OCI-M2 (cell line): ENCODE results near the gene SDHA.
"Not testable (repeated sequence)": the region's sequence is repeated elsewhere in the genome, so short reads cannot be mapped to it uniquely, and the experiment has no call there.

Experiments
- DNase-seq: peaks from one replicate; lab custom pipeline; 2025; ENCODE audit not compliant: unreplicated experiment; lab: John Stamatoyannopoulos, UW

SDHA gene

DNA sequence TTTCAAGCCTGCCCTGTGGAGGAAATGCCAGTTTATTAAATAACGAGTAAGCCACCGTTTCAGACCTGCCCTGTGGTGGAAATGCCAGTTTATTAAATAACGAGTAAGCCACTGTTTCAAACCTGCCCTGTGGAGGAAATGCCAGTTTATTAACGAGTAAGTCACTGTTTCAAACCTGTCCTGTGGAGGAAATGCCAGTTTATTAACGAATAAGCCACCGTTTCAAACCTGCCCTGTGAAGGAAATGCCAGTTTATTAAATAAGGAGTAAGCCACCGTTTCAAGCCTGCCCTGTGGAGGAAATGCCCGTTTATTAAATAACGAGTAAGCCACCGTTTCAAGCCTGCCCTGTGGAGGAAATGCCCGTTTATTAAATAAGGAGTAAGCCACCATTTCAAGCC is 33.9 kb downstream of the SDHA start:
- not testable (repeated sequence) for DNase-seq

DNA sequence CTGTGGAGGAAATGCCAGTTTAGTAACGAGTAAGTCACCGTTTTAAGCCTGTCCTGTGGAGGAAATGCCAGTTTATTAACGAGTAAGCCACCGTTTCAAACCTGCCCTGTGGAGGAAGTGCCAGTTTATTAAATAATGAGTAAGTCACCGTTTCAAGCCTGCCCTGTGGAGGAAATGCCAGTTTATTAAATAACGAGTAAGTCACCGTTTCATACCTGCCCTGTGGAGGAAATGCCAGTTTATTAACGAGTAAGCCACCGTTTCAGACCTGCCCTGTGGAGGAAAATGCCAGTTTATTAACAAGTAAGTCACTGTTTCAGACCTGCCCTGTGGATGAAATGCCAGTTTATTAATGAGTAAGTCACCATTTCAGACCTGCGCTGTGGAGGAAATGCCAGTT is 34.4 kb downstream of the SDHA start:
- no peak for DNase-seq

DNA sequence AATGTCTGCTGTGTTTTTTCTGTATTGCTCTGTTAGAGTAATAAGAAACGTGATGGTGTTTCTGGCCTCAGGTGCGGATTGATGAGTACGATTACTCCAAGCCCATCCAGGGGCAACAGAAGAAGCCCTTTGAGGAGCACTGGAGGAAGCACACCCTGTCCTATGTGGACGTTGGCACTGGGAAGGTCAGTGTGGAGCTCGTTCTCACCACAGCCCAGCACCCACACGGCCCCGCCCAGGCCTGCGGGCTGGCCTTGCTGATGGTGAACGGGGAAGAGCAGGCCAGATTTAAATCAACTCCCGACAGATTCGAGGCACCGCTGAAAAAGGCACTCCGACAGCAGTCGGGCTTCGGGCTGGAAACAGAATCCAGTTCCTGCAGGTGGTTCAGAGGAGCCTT is 36.2 kb downstream of the SDHA start:
- not testable (repeated sequence) for DNase-seq

DNA sequence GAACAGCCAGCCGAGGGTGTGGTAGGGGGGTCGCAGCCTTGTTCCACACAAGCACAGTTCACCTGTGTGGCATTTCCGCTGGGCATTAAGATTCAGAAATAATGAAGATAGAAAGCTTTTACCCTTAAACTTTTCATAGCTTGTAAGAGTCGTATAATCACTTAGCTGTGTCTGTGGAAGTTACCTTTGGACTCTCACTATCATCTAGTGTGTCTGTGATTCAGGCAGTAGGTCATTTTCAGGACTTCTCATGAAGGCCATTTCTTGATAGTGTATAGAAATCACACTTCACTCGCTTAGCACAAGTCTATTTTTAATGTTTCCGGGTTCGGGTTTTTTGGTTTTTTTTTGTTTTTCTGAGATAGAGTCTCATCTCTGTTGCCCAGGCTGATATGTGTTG is 37.0 kb downstream of the SDHA start:
- DNase-seq, result not testable (repeated sequence)

DNA sequence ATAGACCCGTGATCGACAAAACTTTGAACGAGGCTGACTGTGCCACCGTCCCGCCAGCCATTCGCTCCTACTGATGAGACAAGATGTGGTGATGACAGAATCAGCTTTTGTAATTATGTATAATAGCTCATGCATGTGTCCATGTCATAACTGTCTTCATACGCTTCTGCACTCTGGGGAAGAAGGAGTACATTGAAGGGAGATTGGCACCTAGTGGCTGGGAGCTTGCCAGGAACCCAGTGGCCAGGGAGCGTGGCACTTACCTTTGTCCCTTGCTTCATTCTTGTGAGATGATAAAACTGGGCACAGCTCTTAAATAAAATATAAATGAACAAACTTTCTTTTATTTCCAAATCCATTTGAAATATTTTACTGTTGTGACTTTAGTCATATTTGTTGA is 38.2 kb downstream of the SDHA start:
- DNase-seq, result not testable (repeated sequence)

DNA sequence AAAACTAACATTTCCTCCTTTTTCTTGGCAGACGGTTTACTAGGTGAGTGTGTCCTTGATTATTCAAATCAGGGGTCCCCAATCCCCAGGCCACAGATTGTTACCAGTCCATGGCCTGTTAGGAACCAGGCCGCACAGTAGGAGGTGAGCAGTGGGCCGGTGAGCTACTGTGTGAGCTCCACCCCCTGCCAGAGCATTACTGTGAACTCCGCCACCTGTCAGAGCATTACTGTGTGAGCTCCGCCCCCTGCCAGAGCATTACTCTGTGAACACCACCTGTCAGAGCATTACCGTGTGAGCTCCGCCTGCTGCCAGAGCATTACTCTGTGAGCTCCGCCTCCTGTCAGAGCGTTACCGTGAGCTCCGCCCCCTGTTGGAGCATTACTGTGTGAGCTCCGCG is 39.0 kb downstream of the SDHA start:
- DNase-seq, result no peak

DNA sequence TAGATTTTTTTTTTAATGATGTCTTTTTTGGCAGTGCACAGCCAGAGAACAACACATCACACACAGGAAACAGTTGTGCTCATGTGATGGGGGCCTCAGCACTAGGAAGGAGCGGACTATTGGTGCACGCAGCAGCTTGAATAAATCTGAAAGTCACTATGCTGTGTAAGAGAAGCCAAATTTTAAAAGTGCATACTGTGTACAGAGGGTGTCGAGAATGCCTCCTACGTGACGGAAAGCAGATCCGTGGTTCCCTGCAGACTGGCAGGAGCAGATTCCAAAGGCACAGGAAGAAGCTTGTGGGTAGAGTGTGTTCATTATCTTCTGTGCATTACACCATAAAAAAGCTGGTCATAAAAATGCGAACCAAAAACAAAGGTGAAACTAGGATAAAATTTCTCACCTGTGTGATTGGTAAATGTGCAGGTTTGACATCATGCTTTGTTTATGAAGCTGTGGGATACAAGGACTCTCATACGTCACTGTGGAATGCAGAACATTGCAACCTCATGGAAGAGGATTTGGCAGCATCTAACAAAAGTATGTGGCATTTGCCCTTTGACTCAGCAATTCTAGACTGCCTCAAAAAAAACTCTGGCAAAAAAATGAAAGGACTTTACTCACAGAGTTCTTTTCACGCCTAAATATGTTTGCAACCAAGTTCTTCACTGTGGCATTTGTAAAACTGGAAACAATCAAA is 45.3 kb downstream of the SDHA start:
- not testable (repeated sequence) for DNase-seq

DNA sequence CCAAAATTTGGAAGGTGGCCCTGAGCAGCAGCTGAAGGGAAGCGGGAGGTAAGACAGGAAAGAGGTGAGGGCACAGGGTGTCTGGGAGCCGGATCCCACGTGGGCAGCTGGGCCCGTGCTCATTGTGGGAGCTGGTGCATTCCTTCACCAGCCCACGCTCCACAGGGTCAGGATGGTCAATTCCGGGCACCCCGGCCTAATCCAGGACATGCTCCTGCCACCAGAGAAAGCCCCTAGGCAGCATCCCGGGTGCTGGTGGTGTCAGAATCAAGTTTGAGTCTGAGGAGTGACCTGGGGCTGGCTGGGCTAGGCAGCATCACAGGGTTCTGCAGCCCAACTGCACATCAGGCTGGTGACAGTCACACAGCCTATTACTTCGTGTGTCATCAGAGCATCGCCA is 46.2 kb downstream of the SDHA start:
- DNase-seq, result no peak

DNA sequence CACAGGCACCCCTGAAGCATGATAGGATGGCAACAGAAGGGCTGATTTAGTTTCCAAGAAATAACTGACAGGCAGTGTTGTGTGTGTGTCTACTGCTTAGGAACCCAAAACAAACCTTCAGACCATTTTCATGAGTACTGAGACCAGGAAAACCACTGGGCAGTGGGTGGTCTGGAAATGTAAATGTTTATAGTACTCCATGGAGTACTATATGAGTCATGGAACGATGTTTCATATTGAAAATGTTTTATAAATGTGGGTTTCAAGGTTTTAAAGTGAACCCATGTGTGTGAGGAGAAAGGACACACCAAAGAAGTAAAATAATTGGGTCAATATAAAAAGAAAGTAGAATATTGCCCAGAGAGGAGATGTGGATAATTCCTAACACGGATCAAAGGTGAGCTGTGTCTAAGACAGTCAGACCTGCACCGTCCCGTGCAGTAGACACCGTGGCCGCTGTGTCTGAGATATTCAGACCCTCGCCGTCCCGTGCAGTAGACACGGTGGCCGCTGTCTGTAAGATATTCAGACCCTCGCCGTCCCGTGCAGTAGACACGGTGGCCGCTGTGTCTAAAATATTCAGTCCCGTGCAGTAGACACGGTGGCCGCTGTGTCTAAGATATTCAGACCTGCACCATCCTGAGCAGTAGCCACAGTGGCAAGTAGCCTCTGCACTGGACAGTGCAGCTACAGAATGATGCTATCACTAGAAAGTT is 48.3 kb downstream of the SDHA start:
- not testable (repeated sequence) for DNase-seq

DNA sequence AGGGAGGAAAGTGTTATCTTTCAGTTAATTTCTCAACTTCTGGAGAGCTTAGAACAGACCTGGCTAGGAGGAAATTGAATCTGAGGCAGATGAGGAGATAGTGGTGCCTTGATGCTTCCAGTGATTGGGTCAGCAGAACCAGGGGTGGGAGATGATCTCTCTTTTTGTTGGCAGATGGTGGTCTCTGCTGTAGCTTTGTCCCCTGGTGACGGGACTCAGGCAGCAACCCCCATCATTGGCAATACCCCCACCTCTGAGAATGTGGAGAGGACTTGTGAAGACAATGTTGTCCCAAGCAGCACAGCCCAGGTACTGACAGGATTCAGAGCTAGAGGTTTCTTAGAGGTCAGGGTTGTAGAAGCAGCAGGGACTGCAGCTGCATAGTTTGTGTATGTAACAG is 49.6 kb downstream of the SDHA start:
- DNase-seq, result no peak

DNA sequence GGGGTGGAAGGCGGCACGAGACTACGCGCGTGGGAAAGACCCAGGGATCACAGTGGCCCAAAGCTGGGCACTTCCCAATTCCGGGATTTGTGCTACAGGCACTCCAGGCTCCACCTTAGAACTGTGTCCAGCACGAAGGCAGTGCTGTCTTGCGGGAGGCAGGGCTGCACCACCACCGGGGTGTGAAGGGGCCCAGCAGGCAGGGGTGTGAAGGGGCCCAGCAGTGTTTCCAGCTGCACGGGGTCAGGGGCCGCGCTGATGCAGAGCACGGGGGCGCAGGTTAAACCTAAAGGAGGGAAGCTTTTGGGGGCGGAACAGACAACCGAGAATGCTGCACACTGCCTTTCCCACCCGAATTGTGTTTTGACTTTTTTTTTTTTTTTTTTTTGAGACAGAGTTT is 52.2 kb downstream of the SDHA start:
- DNase-seq, result no peak

DNA sequence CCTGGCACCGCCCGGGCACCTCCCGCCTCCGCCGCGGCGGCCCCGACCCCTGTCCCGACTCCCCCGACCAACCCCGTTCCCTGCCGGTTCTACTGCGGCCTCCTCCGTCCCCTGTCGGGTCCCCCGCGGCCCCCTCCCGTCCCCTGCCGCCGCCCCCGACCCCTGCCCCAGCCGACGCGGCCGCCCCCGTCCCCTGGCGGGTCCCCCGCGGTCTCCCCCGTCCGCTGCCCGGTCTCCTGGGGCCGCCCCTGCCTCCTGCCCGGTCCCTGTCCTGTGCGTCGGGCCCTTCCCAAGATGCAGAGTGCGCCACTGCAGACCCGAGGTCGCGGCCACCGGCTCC is 53.7 kb downstream of the SDHA start:
- not testable (repeated sequence) for DNase-seq

DNA sequence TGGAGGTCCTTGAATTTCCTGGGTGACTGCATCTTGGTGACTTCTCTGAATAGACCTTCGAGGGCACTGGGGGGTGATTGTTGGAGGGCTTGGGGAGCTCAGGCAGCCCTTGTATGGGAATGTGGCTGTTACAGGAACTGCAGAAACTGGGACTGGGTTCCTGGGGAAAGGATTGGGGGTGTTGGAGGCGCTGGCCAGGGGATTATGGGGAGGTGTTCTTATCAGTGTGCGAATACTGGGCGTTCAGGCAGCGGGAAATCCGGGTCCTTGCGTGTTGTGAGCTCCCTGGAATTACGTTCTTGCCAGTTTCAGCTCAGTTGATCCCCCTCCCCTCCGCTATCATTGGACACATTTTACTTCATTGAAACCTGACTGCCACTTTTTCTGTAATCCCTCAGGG is 55.0 kb downstream of the SDHA start:
- not testable (repeated sequence) for DNase-seq

DNA sequence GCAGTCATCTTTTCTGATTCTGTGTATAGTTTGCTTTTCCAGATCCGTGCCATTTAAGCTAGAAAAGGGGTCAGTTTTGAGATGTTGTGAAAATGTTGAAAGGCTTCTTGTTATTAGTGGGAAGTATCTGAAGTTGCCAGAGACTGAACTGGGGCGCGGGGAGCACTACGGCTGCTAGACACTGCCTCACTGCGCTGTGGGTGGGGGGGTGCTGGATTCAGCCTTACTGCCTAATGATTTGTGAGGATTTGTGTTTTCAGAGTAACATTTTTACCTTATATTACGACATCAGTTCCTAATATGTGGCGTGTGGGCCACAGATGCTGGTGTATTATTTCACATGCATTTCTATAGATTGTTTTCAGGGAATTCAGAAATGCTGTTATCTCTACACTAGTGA is 55.4 kb downstream of the SDHA start:
- DNase-seq, result not testable (repeated sequence)

DNA sequence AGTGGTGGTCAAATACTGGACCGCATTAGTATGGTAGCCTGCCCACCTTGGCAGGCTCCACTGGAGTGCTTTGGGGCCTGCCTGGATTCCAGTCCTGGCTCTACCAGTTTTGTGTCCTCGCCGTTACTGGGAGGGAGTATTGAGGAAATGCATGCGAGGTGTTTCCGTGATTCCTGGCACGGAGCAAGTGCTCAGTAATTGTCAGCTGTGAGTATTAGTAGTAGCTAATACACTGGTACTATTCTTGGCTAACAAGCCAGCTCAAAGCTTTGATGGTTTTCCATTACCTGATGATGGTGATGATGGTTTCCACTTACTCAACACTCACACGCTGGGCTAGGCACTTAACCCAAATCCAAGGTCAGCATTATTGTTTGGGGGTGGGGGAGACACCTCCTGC is 56.2 kb downstream of the SDHA start:
- not testable (repeated sequence) for DNase-seq

DNA sequence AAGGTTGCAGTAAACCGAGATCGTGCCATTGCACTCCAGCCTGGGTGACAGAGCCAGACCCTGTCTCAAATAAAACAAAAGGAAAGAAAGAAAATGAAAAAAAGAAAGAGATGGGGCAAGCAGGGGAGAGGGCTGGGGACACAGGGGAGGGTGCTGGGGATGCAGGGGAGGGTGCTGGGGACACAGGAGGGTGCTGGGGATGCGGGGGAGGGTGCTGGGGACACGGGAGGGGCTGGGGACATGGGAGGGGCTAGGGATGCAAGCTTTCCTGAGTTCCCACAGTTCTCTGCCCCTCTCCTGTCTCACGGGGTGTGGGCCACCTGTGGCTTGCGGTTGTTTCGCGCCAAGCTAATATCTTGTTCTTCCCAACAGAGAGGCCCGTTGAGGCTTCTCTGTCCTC is 60.5 kb downstream of the SDHA start:
- DNase-seq, result no peak

DNA sequence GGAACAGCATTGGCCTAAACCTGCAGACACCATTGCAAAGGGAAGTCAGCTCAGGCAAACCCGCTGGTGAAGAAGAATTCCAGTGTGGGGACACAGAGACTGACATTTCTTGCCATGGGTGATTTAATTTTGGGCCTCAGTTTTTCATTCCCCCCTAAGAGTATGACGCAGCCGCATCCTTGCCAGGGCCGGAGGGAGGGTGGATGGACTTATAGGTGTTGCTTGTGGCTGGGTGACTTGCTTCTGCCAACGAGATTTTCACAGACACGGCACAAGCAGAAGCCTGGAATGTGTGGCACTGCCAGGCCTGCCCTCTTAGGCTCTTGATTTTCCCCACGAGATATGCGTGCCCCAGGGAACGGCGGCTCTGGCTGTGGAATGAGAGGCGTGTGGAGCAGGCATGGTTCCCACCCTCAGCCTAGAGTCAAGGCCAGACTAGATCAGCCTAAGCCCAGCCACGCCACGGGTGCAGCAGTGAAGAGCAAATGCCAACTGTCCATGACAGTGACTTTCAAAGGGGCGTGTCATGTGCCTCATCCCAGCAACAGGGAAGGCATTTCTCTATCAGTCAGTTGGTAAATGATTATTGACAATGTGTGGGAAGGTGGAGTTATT is 61.0 kb downstream of the SDHA start:
- not testable (repeated sequence) for DNase-seq

DNA sequence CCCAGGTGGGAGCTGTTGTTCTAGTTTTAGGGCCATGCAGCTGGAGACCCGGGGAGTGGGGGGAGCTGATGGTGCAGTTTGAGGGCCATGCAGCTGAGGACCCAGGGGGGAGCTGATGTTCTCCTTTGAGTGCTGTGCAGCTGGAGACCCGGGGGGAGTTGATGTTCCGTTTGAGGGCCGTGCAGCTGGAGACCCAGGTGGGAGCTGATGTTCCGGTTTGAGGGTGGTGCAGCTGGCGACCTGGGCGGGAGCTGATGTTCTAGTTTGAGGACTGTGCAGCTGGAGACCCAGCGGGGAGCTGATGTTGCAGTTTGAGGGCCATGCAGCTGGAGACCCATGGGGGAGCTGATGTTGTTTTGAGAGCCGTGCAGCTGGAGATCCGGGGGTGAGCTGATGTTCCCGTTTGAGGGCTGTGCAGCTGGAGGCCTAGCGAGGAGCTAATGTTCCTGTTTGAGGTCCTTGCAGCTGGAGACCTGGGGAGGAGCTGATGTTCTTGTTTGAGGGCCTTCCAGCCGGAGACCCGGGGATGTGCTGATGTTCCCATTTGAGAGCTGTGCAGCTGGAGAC is 68.0 kb downstream of the SDHA start:
- no peak for DNase-seq

DNA sequence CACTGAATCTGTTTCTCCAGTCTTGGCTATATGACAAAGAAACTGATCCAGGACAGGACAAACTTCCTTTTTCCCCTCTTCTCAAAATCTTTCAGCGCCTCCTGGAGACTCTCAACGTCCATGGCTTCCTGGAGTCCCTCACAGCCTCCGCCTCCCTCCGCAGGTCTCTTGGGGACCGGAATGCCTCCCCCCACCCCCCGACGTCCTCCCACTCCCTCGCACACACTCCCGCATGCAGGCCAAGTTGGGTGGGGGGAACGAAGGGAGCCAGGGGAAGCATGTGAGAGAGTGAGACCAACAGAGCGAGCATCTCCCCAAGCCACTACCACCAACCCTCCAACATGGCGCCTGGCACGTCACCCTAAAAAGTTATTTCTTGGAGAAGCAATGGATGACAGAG is 72.1 kb downstream of the SDHA start:
- DNase-seq, result not testable (repeated sequence)

DNA sequence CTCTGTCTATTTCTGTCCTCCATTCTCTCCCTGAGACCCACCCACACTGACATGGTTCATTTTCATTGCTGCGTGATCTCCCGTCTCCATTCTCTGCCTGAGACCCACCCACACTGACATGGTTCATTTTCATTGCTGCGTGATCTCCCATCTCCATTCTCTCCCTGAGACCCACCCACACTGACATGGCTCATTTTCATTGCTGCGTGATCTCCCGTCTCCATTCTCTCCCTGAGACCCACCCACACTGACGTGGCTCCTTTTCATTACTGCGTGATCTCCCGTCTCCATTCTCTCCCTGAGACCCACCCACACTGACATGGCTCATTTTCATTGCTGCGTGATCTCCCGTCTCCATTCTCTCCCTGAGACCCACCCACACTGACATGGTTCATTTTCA is 73.2 kb downstream of the SDHA start:
- DNase-seq, result not testable (repeated sequence)

DNA sequence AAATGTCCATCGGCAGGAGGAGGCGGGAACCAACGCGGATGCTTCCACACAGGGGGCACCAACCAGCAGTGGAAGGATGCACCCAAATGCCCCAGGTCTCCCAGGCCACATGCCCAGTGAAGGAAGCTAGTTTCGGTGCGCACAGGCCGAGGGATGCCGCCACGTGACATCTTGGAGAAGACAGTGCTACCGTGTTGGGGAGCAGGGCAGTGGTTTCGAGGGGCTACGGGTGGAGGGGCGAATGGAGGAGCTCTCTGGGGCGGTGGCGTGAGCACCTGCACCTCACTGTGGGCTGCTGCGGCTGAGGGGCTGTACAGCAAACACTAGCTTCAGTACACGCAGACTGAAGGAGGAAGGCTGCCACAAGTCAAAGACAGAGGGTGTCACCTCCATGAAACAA is 76.7 kb downstream of the SDHA start:
- not testable (repeated sequence) for DNase-seq

DNA sequence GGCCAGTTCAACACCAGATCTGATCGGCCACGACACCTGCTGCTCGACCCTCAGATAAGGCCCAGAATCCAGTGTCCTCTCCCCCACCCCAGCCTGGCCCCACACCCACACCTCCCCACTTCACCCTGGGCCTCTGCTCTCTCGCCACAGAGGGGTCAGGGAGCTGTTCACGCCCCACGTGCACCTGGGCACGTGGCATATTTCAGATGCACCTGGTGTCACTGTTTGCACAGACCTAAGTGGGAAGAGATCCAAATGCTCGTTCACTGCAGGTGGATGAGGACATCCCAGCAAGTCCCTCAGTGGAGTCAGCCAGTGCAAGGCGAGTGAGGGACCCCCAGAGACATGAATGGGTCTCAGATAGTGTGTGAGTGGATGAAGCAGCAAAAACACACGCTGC is 78.1 kb downstream of the SDHA start:
- not testable (repeated sequence) for DNase-seq
